Activated naive CD4-positive, alpha-beta T cell treated with anti-CD3 and anti-CD28 coated beads, Interleukin-2, amount 10 ng/mL, durations not matched to agents 5 hours and 36 hours (primary cell): ENCODE measurements around the gene PDIA2. TPM values are rescaled to one million over a fixed set of nuclear protein-coding genes. Genes with fewer than 3 reads are reported as not detected.

Experiments
- total RNA-seq, 2 experiments: library from RNA; stranded (reverse); gene quantifications; one replicate each; pipeline ENCODE4 v1.2.3, GENCODE V29; 2021

The PDIA2 gene
- not detected for total RNA-seq

GRCh38 chr16:283033-283805, at the start of gene PDIA2:
Gene PDIA2, plus strand, starts transcription at chr16:283164. Its CDS starts 6 bp downstream, at chr16:283170.

GRCh38 chr16:234468-235305, 48.3 kb upstream of the PDIA2 start, which contains the start of gene FAM234A:
Gene FAM234A, plus strand, starts transcription at chr16:234821. Its CDS starts 19,593 bp downstream, at chr16:254414.

GRCh38 chr16:275786-276232, 7.2 kb upstream of the PDIA2 start, which contains the start of gene RGS11:
Gene RGS11, minus strand, starts transcription at chr16:275944. Its CDS starts 33 bp downstream, at chr16:275911.

GRCh38 chr16:280552-280951, 2.4 kb upstream of the PDIA2 start, which contains the start of gene ARHGDIG:
Gene ARHGDIG, plus strand, starts transcription at chr16:280591. Its CDS starts 90 bp downstream, at chr16:280681.

Other genes with a start within 250 kb of the PDIA2 start
- gene POLR3K, start 229.6 kb upstream of the PDIA2 start, total RNA-seq, result 10 to 100 TPM; 24.9 to 26.6 TPM
- 10 to 100 TPM; 33.7 to 34.8 TPM for gene SNRNP25, start 229.3 kb upstream of the PDIA2 start, total RNA-seq
- under 1 TPM in 1 of 2 experiments, not detected in 1; 0.31 TPM for gene RHBDF1, start 210.5 kb upstream of the PDIA2 start, total RNA-seq
- gene MPG, start 204.9 kb upstream of the PDIA2 start, total RNA-seq, result 10 to 100 TPM; 52.5 to 54.2 TPM
- gene NPRL3, start 144.5 kb upstream of the PDIA2 start, total RNA-seq, result 10 to 100 TPM; 33.7 to 35.3 TPM
- not detected for gene HBZ, start 130.5 kb upstream of the PDIA2 start, total RNA-seq
- gene HBM, start 117.2 kb upstream of the PDIA2 start, total RNA-seq, result not detected
- gene HBA2, start 110.3 kb upstream of the PDIA2 start, total RNA-seq, result not detected
- not detected for gene HBA1, start 106.5 kb upstream of the PDIA2 start, total RNA-seq
- not detected for gene HBQ1, start 102.7 kb upstream of the PDIA2 start, total RNA-seq
- gene LUC7L, start 53.7 kb upstream of the PDIA2 start, total RNA-seq, result 10 to 100 TPM; 66.4 to 67.5 TPM
- gene FAM234A, start 48.3 kb upstream of the PDIA2 start, total RNA-seq, result 10 to 100 TPM; 28.8 to 29.6 TPM
- not detected for gene RGS11, start 7.2 kb upstream of the PDIA2 start, total RNA-seq
- not detected for gene ARHGDIG, start 2.6 kb upstream of the PDIA2 start, total RNA-seq
- gene AXIN1, start 69.6 kb downstream of the PDIA2 start, total RNA-seq, result 10 to 100 TPM; 27.4 to 29.2 TPM
- 10 to 100 TPM; 53.4 to 56.3 TPM for gene MRPL28, start 87.4 kb downstream of the PDIA2 start, total RNA-seq
- gene PGAP6, start 98.8 kb downstream of the PDIA2 start, total RNA-seq, result 10 to 100 TPM; 79.5 to 81.5 TPM
- gene NME4, start 114.0 kb downstream of the PDIA2 start, total RNA-seq, result 10 to 100 TPM; 40.7 to 43.4 TPM
- 1 to 10 TPM; 5.0 to 6.0 TPM for gene DECR2, start 118.7 kb downstream of the PDIA2 start, total RNA-seq
- 10 to 100 TPM; 22.0 to 24.6 TPM for gene RAB11FIP3, start 142.5 kb downstream of the PDIA2 start, total RNA-seq
- 10 to 100 TPM; 71.0 to 71.8 TPM for gene CAPN15, start 244.5 kb downstream of the PDIA2 start, total RNA-seq